ENCODE measurements around the gene OGDH. TPM values are rescaled to one million over a fixed set of nuclear protein-coding genes. Genes with fewer than 3 reads are reported as not detected.

Gene OGDH
- total and polyA plus RNA-seq, 7 donors: 39.0 to 102 (median 74.4) TPM

- Histone ChIP-seq H3K4me1 (peaks cover 0 to 51% (median 38%) of the 10 kb centered on the region in 4 donors), H3K4me3 (no peak overlapping the region)
- TF ChIP-seq POLR2A (IDR thresholded peaks at IDR 0.05) (no peak), CTCF (IDR thresholded peaks at IDR 0.05) (no peak), EP300 (IDR thresholded peaks at IDR 0.05) (no peak), POLR2AphosphoS5 (IDR thresholded peaks at IDR 0.05) (no peak)
Observed at GRCh38 chr7:44755698-44756627, 149.5 kb downstream of the OGDH start.

GRCh38 chr7:44756904-44757303 is 150.5 kb downstream of the OGDH start:
- no peak for DNase-seq
- no peak overlapping the region for H3K4me3 ChIP-seq
- no peak for TF ChIP-seq POLR2A (IDR thresholded peaks at IDR 0.05)
- TF ChIP-seq EP300 (IDR thresholded peaks at IDR 0.05): no peak
- no peak for TF ChIP-seq POLR2AphosphoS5 (IDR thresholded peaks at IDR 0.05)
- no peak for TF ChIP-seq CTCF (IDR thresholded peaks at IDR 0.05)
- H3K9me3 ChIP-seq: no peaks in the 10 kb centered on the region
- H3K27ac ChIP-seq: peak overlapping the region in 2 of 4 donors; percentile 64 to 68
- H3K4me1 ChIP-seq: peaks cover 0 to 52% (median 32%) of the 10 kb centered on the region in 4 donors
- H3K36me3 ChIP-seq: peaks cover 0 to 52% (median 27%) of the 10 kb centered on the region in 4 donors
- intact Hi-C loops (cut with DNase I): no loop called here
- H3K27me3 ChIP-seq: no peaks in the 10 kb centered on the region
- 79 to 90% methylated on average over 12 of the region's 12 CpGs for WGBS, 2 donors

More at GRCh38 chr7:44755698-44756627, 149.5 kb downstream of the OGDH start:
- Histone ChIP-seq H3K9me3 (no peaks in the 10 kb centered on the region), H3K36me3 (peaks cover 0 to 43% (median 23%) of the 10 kb centered on the region in 4 donors), H3K27ac (peak overlapping the region; percentile 41 to 69 (median 66)), H3K27me3 (no peaks in the 10 kb centered on the region)
- 82 to 86% methylated on average over 17 of the region's 17 CpGs for WGBS, 2 donors
- intact Hi-C loops (cut with DNase I): no loop called here
- DNase-seq: peak; percentile 60

GRCh38 chr7:44757311-44757710 is 150.9 kb downstream of the OGDH start:
- no peak for TF ChIP-seq CTCF (IDR thresholded peaks at IDR 0.05)
- TF ChIP-seq POLR2A (IDR thresholded peaks at IDR 0.05): no peak
- TF ChIP-seq POLR2AphosphoS5 (IDR thresholded peaks at IDR 0.05): no peak
- no peak for TF ChIP-seq EP300 (IDR thresholded peaks at IDR 0.05)
- peaks cover 0 to 53% (median 27%) of the 10 kb centered on the region in 4 donors for H3K36me3 ChIP-seq
- H3K9me3 ChIP-seq: no peaks in the 10 kb centered on the region
- no peak for DNase-seq
- WGBS, 2 donors: 82 to 90% methylated on average over 10 of the region's 10 CpGs
- intact Hi-C loops (cut with DNase I): no loop called here
- H3K27me3 ChIP-seq: no peaks in the 10 kb centered on the region
- no peak overlapping the region for H3K4me3 ChIP-seq
- peak overlapping the region in 2 of 4 donors; percentile 64 to 68 for H3K27ac ChIP-seq
- H3K4me1 ChIP-seq: peaks cover 0 to 56% (median 35%) of the 10 kb centered on the region in 4 donors

GRCh38 chr7:44757739-44758138 is 151.3 kb downstream of the OGDH start:
- WGBS, 2 donors: 92 to 95% methylated on average over 7 of the region's 7 CpGs
- Histone ChIP-seq H3K27me3 (no peaks in the 10 kb centered on the region), H3K4me1 (peaks cover 0 to 59% (median 38%) of the 10 kb centered on the region in 4 donors), H3K36me3 (peaks cover 0 to 57% (median 31%) of the 10 kb centered on the region in 4 donors), H3K9me3 (no peaks in the 10 kb centered on the region), H3K27ac (peak overlapping the region in 1 of 4 donors; percentile 64), H3K4me3 (no peak overlapping the region)
- intact Hi-C loops (cut with DNase I): no loop called here
- TF ChIP-seq POLR2A (IDR thresholded peaks at IDR 0.05): no peak
- no peak for TF ChIP-seq POLR2AphosphoS5 (IDR thresholded peaks at IDR 0.05)
- no peak for TF ChIP-seq CTCF (IDR thresholded peaks at IDR 0.05)
- TF ChIP-seq EP300 (IDR thresholded peaks at IDR 0.05): no peak
- no peak for DNase-seq

Other genes starting within 250 kb of the OGDH start
- 10 to 100 TPM; 23.5 to 50.5 (median 47.1) TPM for gene NUDCD3, start 116.0 kb upstream of the OGDH start, total RNA-seq
- 10 to 100 TPM; 14.3 to 37.2 (median 15.6) TPM for gene NUDCD3, start 116.0 kb upstream of the OGDH start, polyA plus RNA-seq
- under 1 TPM; 0.33 to 0.83 (median 0.45) TPM for gene NPC1L1, start 65.3 kb upstream of the OGDH start, total RNA-seq
- under 1 TPM in 1 of 3 donors, not detected in 2; 0.09 TPM for gene NPC1L1, start 65.3 kb upstream of the OGDH start, polyA plus RNA-seq
- 10 to 100 TPM; 27.8 to 56.1 (median 44.2) TPM for gene DDX56, start 32.7 kb upstream of the OGDH start, total RNA-seq
- gene DDX56, start 32.7 kb upstream of the OGDH start, polyA plus RNA-seq: 10 to 100 TPM; 14.6 to 60.5 (median 19.2) TPM
- gene TMED4, start 24.4 kb upstream of the OGDH start, total RNA-seq: 100 to 1,000 TPM; 114 to 209 (median 154) TPM
- gene TMED4, start 24.4 kb upstream of the OGDH start, polyA plus RNA-seq: 10 to 100 TPM; 18.6 to 49.8 (median 20.8) TPM
- 10 to 100 TPM; 11.1 to 44.6 (median 12.5) TPM for gene ZMIZ2, start 142.2 kb downstream of the OGDH start, total RNA-seq
- 10 to 100 TPM in 1 of 3 donors, 1 to 10 TPM in 2; 8.4 to 64.7 (median 8.6) TPM for gene ZMIZ2, start 142.2 kb downstream of the OGDH start, polyA plus RNA-seq
- 1,000 to 10,000 TPM; 1,033 to 1,396 (median 1,180) TPM for gene PPIA, start 190.1 kb downstream of the OGDH start, total RNA-seq
- 1,000 to 10,000 TPM; 3,100 to 3,915 (median 3,764) TPM for gene PPIA, start 190.1 kb downstream of the OGDH start, polyA plus RNA-seq
- gene H2AZ2, start 241.5 kb downstream of the OGDH start, total RNA-seq: 100 to 1,000 TPM; 158 to 211 (median 207) TPM
- 100 to 1,000 TPM in 2 of 3 donors, 10 to 100 TPM in 1; 97.3 to 140 (median 131) TPM for gene H2AZ2, start 241.5 kb downstream of the OGDH start, polyA plus RNA-seq